HFFc6 (cell line): ENCODE data around the gene FOXP1. TPM values are rescaled to one million over a fixed set of nuclear protein-coding genes. Genes with fewer than 3 reads are reported as not detected.

Experiments used
- DNase-seq: peaks from one replicate; pipeline ENCODE4 v3.0.0-alpha.2; 2018
- H3K27ac Mint-ChIP-seq: 2 replicates; pipeline ENCODE4 v1.8.0; 2020; ENCODE audit warnings: mild to moderate bottlenecking, mixed read lengths
- H3K27me3 Mint-ChIP-seq: 2 replicates; pipeline ENCODE4 v1.8.0; 2021; ENCODE audit warnings: mild to moderate bottlenecking, moderate library complexity, mixed read lengths; ENCODE audit not compliant: insufficient read depth
- H3K36me3 Mint-ChIP-seq: 2 replicates; pipeline ENCODE4 v1.8.0; 2021; ENCODE audit warnings: low read depth, mixed read lengths
- H3K4me1 Mint-ChIP-seq: 2 replicates; pipeline ENCODE4 v1.8.0; 2020; ENCODE audit warnings: low read depth, mixed read lengths
- H3K4me3 Mint-ChIP-seq: 2 replicates; pipeline ENCODE4 v1.8.0; 2020; ENCODE audit warnings: mild to moderate bottlenecking, moderate library complexity, mixed read lengths
- H3K9me3 Mint-ChIP-seq: 2 replicates; pipeline ENCODE4 v1.8.0; 2020; ENCODE audit warnings: mild to moderate bottlenecking, mixed read lengths
- total RNA-seq, 6 experiments: library from RNA; stranded (reverse); fragmentation: NEBNext Ultra II Directional; extraction: Animal tissue kit (Norgen Biotek cat#: 25700); gene quantifications; 2 replicates in 1 of 6; 3 replicates in 5 of 6; pipeline ENCODE4 v1.2.3, GENCODE V29; 2021
- TF ChIP-seq, protein P1 (sequence below): fragments of 200-600 bp; sonication (generic); IDR thresholded peaks from 2 replicates; pipeline ENCODE4 v1.5.0; 2021; ENCODE audit warnings: antibody characterized with exemption, mild to moderate bottlenecking

FOXP1 gene
- total RNA-seq, 6 experiments from 2014 or later, result 32.2 to 59.3 (median 52.0) TPM

DNA sequence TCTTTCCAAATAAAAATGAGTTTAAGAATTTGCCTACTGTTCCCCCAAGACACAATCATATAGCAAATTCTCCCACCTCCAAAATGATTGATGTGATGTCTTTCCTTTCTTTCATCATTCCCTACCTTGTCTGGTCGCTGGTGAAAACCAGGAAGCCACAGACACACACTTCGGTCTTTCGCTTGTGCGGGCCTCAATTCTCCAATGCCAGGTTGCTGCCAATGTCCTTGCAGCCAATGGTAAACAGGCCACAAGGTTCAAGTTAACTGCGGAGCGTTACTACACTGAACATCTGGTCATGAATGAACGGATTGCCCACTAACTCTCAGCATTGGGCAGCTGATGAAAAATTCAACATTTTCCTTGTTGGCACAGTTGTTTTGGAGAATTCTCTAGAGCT, 192.2 kb downstream of the FOXP1 start:
- TF ChIP-seq, protein P1, sequence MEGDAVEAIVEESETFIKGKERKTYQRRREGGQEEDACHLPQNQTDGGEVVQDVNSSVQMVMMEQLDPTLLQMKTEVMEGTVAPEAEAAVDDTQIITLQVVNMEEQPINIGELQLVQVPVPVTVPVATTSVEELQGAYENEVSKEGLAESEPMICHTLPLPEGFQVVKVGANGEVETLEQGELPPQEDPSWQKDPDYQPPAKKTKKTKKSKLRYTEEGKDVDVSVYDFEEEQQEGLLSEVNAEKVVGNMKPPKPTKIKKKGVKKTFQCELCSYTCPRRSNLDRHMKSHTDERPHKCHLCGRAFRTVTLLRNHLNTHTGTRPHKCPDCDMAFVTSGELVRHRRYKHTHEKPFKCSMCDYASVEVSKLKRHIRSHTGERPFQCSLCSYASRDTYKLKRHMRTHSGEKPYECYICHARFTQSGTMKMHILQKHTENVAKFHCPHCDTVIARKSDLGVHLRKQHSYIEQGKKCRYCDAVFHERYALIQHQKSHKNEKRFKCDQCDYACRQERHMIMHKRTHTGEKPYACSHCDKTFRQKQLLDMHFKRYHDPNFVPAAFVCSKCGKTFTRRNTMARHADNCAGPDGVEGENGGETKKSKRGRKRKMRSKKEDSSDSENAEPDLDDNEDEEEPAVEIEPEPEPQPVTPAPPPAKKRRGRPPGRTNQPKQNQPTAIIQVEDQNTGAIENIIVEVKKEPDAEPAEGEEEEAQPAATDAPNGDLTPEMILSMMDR, result no peak
- Mint-ChIP-seq H3K36me3 (no peaks in the 10 kb centered on the region), H3K4me1 (peaks cover 47% of the 10 kb centered on the region), H3K9me3 (no peaks in the 10 kb centered on the region), H3K27ac (no peak overlapping the region), H3K27me3 (no peaks in the 10 kb centered on the region), H3K4me3 (no peak overlapping the region)
- DNase-seq, result no peak

- Mint-ChIP-seq H3K9me3 (no peaks in the 10 kb centered on the region), H3K4me1 (peaks cover 35% of the 10 kb centered on the region), H3K27me3 (no peaks in the 10 kb centered on the region), H3K4me3 (no peak overlapping the region), H3K36me3 (no peaks in the 10 kb centered on the region), H3K27ac (peak overlapping the region; percentile 54; the same call in 1 of the 2 replicates)
- DNase-seq, result no peak
- TF ChIP-seq, protein P1, result no peak
Observed at GRCh38 chr3:71389911-71390573, 193.5 kb downstream of the FOXP1 start.

GRCh38 chr3:71389191-71389590, 194.3 kb downstream of the FOXP1 start:
- TF ChIP-seq, protein P1, result no peak
- no peak overlapping the region for H3K27ac Mint-ChIP-seq
- no peaks in the 10 kb centered on the region for H3K9me3 Mint-ChIP-seq
- DNase-seq, result no peak
- no peaks in the 10 kb centered on the region for H3K36me3 Mint-ChIP-seq
- no peaks in the 10 kb centered on the region for H3K27me3 Mint-ChIP-seq
- peaks cover 40% of the 10 kb centered on the region for H3K4me1 Mint-ChIP-seq
- H3K4me3 Mint-ChIP-seq, result no peak overlapping the region

DNA sequence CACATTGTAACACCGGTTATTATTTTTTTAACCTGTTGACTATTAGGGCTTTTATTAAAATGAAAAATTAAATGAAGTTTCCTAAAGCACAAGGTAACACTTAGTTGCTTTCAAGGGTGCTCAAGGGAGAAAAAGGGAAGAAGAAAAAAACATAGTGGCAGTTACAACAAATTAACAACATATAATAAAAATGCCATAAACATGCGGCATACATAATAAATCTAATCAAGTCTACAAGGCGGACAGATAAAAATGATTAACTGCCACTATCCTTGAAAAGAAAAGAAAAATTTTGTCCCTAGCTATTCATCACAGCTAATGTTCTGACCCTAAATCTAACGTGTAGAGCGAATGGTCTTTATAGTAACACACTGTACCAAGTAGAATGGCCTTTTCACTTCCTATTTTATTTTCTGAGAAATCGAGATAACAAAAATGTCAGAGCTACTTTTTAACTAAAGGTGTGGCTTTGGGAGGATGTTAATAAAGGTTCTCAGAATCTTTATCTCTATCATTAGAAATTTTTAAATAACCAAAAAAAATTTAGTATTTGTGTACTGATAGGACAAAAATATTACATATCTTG, 194.9 kb downstream of the FOXP1 start:
- Mint-ChIP-seq H3K4me1 (peaks cover 40% of the 10 kb centered on the region), H3K4me3 (no peak overlapping the region), H3K27ac (no peak overlapping the region)

DNA sequence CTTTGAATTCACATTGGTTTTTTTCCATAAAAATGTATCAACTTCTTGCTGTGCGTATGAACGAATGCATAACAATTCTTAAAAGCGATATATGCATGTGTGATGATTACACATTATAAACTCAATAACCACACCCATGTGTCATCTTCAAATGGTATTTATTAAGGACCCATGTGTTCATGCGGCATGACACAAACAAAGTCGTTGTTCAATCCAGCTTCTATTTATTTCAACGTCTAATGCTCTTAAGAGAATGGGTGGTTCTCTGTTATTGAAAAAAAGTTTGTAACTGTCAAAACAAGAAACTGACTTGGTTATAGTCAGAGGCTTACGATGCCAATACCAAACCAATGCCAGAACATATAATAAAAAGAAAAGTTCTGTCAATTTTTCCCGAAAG, 195.9 kb downstream of the FOXP1 start:
- Mint-ChIP-seq H3K36me3 (no peaks in the 10 kb centered on the region), H3K4me1 (peaks cover 42% of the 10 kb centered on the region), H3K9me3 (no peaks in the 10 kb centered on the region), H3K27ac (no peak overlapping the region), H3K4me3 (no peak overlapping the region), H3K27me3 (no peaks in the 10 kb centered on the region)
- TF ChIP-seq, protein P1, result no peak
- no peak for DNase-seq

More for the DNA sequence above, 194.9 kb downstream of the FOXP1 start:
- H3K9me3 Mint-ChIP-seq, result no peaks in the 10 kb centered on the region
- DNase-seq, result no peak
- TF ChIP-seq, protein P1, result no peak
- H3K36me3 Mint-ChIP-seq, result no peaks in the 10 kb centered on the region
- no peaks in the 10 kb centered on the region for H3K27me3 Mint-ChIP-seq
